Measurements from ENCODE around the gene SECTM1.

Gene SECTM1

DNA sequence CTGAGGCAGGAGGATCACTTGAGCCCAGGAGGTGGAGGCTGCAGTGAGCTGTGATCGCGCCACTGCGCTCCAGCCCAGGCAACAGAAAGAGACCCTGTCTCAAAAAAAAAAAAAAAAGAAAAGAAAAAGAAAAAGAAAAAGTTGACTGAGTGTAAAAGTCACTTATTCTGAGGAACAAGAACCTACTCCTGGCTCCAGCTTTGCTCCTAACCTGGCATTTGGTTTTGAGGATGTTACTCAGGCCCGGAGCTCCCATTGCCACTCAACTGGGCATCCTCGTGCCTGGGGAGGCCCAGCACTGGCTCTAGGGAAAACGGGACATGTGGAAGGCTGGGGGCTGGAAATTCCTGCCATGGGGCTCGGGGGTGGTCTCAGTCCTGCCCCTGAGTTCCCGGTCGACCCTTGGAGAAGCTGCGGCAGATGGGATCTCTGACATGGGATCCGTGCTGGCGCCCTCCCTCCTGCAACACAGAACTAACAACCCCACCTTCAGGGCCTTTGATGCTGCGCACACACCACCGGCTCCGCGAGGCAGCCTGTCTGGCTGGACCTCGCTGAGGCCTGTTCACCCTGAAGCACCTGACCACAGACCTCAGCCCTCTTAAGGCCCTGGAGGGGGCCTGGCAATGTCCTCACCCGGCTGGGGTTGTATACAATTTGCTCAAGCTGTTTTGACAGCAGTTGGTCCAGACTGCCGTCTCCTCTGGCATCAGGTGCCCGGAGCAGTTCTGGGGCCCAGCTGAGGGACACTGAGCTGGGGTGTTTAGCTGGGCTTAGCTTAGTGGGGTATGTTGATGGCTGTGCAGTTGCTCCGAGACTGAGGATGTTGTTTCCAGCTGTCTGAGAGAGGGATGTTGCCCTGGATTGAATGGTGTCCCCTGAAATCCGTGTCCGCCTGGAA is 28.5 kb downstream of the SECTM1 start (continued):
- TF ChIP-seq, protein P1, sequence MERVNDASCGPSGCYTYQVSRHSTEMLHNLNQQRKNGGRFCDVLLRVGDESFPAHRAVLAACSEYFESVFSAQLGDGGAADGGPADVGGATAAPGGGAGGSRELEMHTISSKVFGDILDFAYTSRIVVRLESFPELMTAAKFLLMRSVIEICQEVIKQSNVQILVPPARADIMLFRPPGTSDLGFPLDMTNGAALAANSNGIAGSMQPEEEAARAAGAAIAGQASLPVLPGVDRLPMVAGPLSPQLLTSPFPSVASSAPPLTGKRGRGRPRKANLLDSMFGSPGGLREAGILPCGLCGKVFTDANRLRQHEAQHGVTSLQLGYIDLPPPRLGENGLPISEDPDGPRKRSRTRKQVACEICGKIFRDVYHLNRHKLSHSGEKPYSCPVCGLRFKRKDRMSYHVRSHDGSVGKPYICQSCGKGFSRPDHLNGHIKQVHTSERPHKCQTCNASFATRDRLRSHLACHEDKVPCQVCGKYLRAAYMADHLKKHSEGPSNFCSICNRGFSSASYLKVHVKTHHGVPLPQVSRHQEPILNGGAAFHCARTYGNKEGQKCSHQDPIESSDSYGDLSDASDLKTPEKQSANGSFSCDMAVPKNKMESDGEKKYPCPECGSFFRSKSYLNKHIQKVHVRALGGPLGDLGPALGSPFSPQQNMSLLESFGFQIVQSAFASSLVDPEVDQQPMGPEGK (CRISPR knock-in tag; IDR thresholded peaks at IDR 0.05; ENCODE audit: borderline replicate concordance), result no peak
- TF ChIP-seq ZNF70 (CRISPR knock-in tag; IDR thresholded peaks at IDR 0.05) (no peak), PPARA (CRISPR knock-in tag; IDR thresholded peaks at IDR 0.05; ENCODE audit: borderline replicate concordance) (no peak), SNAI2 (CRISPR knock-in tag; IDR thresholded peaks at IDR 0.05) (no peak), ZC3H10 (CRISPR knock-in tag; IDR thresholded peaks at IDR 0.05) (no peak), BACH2 (CRISPR knock-in tag; IDR thresholded peaks at IDR 0.05; ENCODE audit: borderline replicate concordance) (no peak), ESRRG (CRISPR knock-in tag; IDR thresholded peaks at IDR 0.05) (no peak), OSR1 (CRISPR knock-in tag; IDR thresholded peaks at IDR 0.05) (no peak), ARNTL (CRISPR knock-in tag; IDR thresholded peaks at IDR 0.05; ENCODE audit: borderline replicate concordance, low read depth) (no peak), CSRNP3 (CRISPR knock-in tag; IDR thresholded peaks at IDR 0.05) (no peak), ISL1 (CRISPR knock-in tag; IDR thresholded peaks at IDR 0.05) (no peak)
- TF ChIP-seq, protein P2, sequence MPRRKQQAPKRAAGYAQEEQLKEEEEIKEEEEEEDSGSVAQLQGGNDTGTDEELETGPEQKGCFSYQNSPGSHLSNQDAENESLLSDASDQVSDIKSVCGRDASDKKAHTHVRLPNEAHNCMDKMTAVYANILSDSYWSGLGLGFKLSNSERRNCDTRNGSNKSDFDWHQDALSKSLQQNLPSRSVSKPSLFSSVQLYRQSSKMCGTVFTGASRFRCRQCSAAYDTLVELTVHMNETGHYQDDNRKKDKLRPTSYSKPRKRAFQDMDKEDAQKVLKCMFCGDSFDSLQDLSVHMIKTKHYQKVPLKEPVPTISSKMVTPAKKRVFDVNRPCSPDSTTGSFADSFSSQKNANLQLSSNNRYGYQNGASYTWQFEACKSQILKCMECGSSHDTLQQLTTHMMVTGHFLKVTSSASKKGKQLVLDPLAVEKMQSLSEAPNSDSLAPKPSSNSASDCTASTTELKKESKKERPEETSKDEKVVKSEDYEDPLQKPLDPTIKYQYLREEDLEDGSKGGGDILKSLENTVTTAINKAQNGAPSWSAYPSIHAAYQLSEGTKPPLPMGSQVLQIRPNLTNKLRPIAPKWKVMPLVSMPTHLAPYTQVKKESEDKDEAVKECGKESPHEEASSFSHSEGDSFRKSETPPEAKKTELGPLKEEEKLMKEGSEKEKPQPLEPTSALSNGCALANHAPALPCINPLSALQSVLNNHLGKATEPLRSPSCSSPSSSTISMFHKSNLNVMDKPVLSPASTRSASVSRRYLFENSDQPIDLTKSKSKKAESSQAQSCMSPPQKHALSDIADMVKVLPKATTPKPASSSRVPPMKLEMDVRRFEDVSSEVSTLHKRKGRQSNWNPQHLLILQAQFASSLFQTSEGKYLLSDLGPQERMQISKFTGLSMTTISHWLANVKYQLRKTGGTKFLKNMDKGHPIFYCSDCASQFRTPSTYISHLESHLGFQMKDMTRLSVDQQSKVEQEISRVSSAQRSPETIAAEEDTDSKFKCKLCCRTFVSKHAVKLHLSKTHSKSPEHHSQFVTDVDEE (CRISPR knock-in tag; IDR thresholded peaks at IDR 0.05), result no peak

- TF ChIP-seq POU6F1 (CRISPR knock-in tag; IDR thresholded peaks at IDR 0.05; ENCODE audit: borderline replicate concordance, low read depth) (no peak), ZC3H10 (CRISPR knock-in tag; IDR thresholded peaks at IDR 0.05) (no peak), ZNF70 (CRISPR knock-in tag; IDR thresholded peaks at IDR 0.05) (no peak), ZNF565 (CRISPR knock-in tag; conservative IDR thresholded peaks at IDR 0.05; ENCODE audit: low read depth) (no peak), GLIS3 (CRISPR knock-in tag; IDR thresholded peaks at IDR 0.05) (no peak), PPARA (CRISPR knock-in tag; IDR thresholded peaks at IDR 0.05; ENCODE audit: borderline replicate concordance) (no peak), ZFP3 (CRISPR knock-in tag; IDR thresholded peaks at IDR 0.05) (no peak), ESRRG (CRISPR knock-in tag; IDR thresholded peaks at IDR 0.05) (no peak), TOX (CRISPR knock-in tag; IDR thresholded peaks at IDR 0.05; ENCODE audit: borderline replicate concordance) (no peak), ZFP30 (CRISPR knock-in tag; IDR thresholded peaks at IDR 0.05) (no peak), ISL1 (CRISPR knock-in tag; IDR thresholded peaks at IDR 0.05) (no peak), ARNTL (CRISPR knock-in tag; IDR thresholded peaks at IDR 0.05; ENCODE audit: borderline replicate concordance, low read depth) (no peak), CREB5 (CRISPR knock-in tag; IDR thresholded peaks at IDR 0.05; ENCODE audit: low read depth) (no peak), BACH2 (CRISPR knock-in tag; IDR thresholded peaks at IDR 0.05; ENCODE audit: borderline replicate concordance) (no peak), TCF4 (CRISPR knock-in tag; IDR thresholded peaks at IDR 0.05; ENCODE audit: borderline replicate concordance) (no peak), ZNF8 (CRISPR knock-in tag; IDR thresholded peaks at IDR 0.05) (no peak), CSDC2 (CRISPR knock-in tag; IDR thresholded peaks at IDR 0.05) (no peak), RARB (CRISPR knock-in tag; IDR thresholded peaks at IDR 0.05) (no peak)
- TF ChIP-seq, protein P1 (CRISPR knock-in tag; IDR thresholded peaks at IDR 0.05; ENCODE audit: borderline replicate concordance), result no peak
- ATAC-seq, result no peak
These were observed 29.4 kb downstream of the SECTM1 start for GRCh38 chr17:82303944-82304808.
